Ascending aorta (tissue), 2 donors: ENCODE results near the gene SLC10A1. TPM values are rescaled to one million over a fixed set of nuclear protein-coding genes. Genes with fewer than 3 reads are reported as not detected.

Source experiments
- DNase-seq, 2 donors: peaks; one replicate each; pipeline ENCODE4 v3.0.0-alpha.2; 2019; ENCODE audit warnings: low spot score in 2 of 2
- H3K27ac ChIP-seq, 2 donors: fragments of 200-600 bp; sonication (generic); one replicate each; pipeline ENCODE4 v1.5.1; 2016 to 2017; ENCODE audit warnings: mild to moderate bottlenecking in 1 of 2
- H3K27me3 ChIP-seq: fragments of 200-600 bp; sonication (generic); one replicate; pipeline ENCODE4 v1.5.1; 2017
- H3K36me3 ChIP-seq, 2 donors: fragments of 200-600 bp; sonication (generic); one replicate each; pipeline ENCODE4 v1.5.1; 2016
- H3K4me1 ChIP-seq, 2 donors: fragments of 200-600 bp; sonication (generic); one replicate each; pipeline ENCODE4 v1.5.1; 2016 to 2017; ENCODE audit warnings: mild to moderate bottlenecking in 1 of 2
- H3K4me3 ChIP-seq, 2 donors: fragments of 200-600 bp; sonication (generic); one replicate each; pipeline ENCODE4 v1.5.1; 2016 to 2017; ENCODE audit warnings: mild to moderate bottlenecking in 1 of 2
- H3K9me3 ChIP-seq, 2 donors: fragments of 200-600 bp; sonication (generic); one replicate each; pipeline ENCODE4 v1.5.1; 2016
- CTCF ChIP-seq, 3 experiments: fragments of 200-600 bp in 2 of 3; fragments of 450-650 bp in 1 of 3; sonication (generic) in 2 of 3; IDR thresholded peaks; one replicate each; pipeline ENCODE4 v1.5.1; 2016 to 2019; ENCODE audit warnings: antibody characterized with exemption in 3 of 3, mild to moderate bottlenecking in 1 of 3, moderate library complexity in 1 of 3
- intact Hi-C: fragments of 100-400 bp; cut with DNase I; formaldehyde crosslinking; loops from one replicate; pipeline ENCODE4 v1.15.1; 2023
- total RNA-seq: library from RNA; depleted of rRNA; stranded (reverse); fragments of >200 nt; gene quantifications from one replicate; pipeline ENCODE4 v1.1.0, GENCODE V29; 2016

Gene SLC10A1
- total RNA-seq, 1 donor from 2014 or later: not detected

DNA sequence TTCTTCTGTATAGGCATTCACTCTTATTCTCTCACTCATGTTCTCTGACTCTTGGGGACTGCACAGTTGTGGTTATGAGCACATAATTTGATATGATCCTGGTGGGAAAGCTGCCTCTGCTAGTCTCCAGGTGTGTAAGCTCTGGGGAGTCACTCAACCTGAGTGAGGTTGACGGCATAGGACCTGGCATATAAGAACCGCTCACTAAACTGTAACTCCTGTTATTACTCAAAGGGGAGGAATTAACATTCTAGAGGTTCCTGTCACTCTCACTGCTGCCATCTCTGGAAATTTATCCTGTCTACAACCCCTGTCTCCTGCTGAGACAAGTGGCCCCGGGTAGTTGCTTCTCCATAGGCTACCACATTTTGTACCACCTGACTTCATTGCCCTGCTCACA, 16.1 kb downstream of the SLC10A1 start:
- Histone ChIP-seq H3K27me3 (no peaks in the 10 kb centered on the region), H3K4me3 (no peak overlapping the region), H3K9me3 (no peaks in the 10 kb centered on the region), H3K36me3 (peaks cover 25 to 41% of the 10 kb centered on the region in 2 donors), H3K4me1 (no peaks in the 10 kb centered on the region), H3K27ac (no peak overlapping the region)
- DNase-seq: no peak
- intact Hi-C loops: no loop called here
- no peak for TF ChIP-seq CTCF (IDR thresholded peaks at IDR 0.05)

GRCh38 chr14:69780092-69780491, 16.9 kb downstream of the SLC10A1 start:
- intact Hi-C loops: no loop called here
- no peaks in the 10 kb centered on the region for H3K4me1 ChIP-seq
- no peaks in the 10 kb centered on the region for H3K27me3 ChIP-seq
- no peak for TF ChIP-seq CTCF (IDR thresholded peaks at IDR 0.05)
- no peak for DNase-seq
- H3K9me3 ChIP-seq: no peaks in the 10 kb centered on the region
- H3K4me3 ChIP-seq: no peak overlapping the region
- H3K36me3 ChIP-seq: peaks cover 30 to 44% of the 10 kb centered on the region in 2 donors
- H3K27ac ChIP-seq: no peak overlapping the region

GRCh38 chr14:69779088-69779487, 18.0 kb downstream of the SLC10A1 start:
- H3K4me3 ChIP-seq: no peak overlapping the region
- no peaks in the 10 kb centered on the region for H3K4me1 ChIP-seq
- intact Hi-C loops: no loop called here
- H3K27me3 ChIP-seq: no peaks in the 10 kb centered on the region
- peaks cover 36 to 54% of the 10 kb centered on the region in 2 donors for H3K36me3 ChIP-seq
- no peak overlapping the region for H3K27ac ChIP-seq
- no peaks in the 10 kb centered on the region for H3K9me3 ChIP-seq
- no peak for DNase-seq
- no peak for TF ChIP-seq CTCF (IDR thresholded peaks at IDR 0.05)

- TF ChIP-seq CTCF (IDR thresholded peaks at IDR 0.05): no peak
- Histone ChIP-seq H3K9me3 (no peaks in the 10 kb centered on the region), H3K27ac (no peak overlapping the region), H3K36me3 (peaks cover 52 to 75% of the 10 kb centered on the region in 2 donors), H3K27me3 (no peaks in the 10 kb centered on the region), H3K4me1 (peaks cover 0 to 9% of the 10 kb centered on the region in 2 donors), H3K4me3 (no peak overlapping the region)
- DNase-seq: no peak
- intact Hi-C loops: no loop called here
Measured at GRCh38 chr14:69776875-69777453, 20.1 kb downstream of the SLC10A1 start.

GRCh38 chr14:69775012-69775411, 22.0 kb downstream of the SLC10A1 start:
- H3K36me3 ChIP-seq: peaks cover 68 to 89% of the 10 kb centered on the region in 2 donors

More at GRCh38 chr14:69775012-69775411, 22.0 kb downstream of the SLC10A1 start:
- no peaks in the 10 kb centered on the region for H3K9me3 ChIP-seq
- no peak for TF ChIP-seq CTCF (IDR thresholded peaks at IDR 0.05)
- H3K27me3 ChIP-seq: no peaks in the 10 kb centered on the region
- intact Hi-C loops: no loop called here
- no peak overlapping the region for H3K27ac ChIP-seq
- H3K4me3 ChIP-seq: no peak overlapping the region
- peaks cover 4 to 18% of the 10 kb centered on the region in 2 donors for H3K4me1 ChIP-seq
- no peak for DNase-seq
